ENCODE measurements around the gene MS4A7.

GRCh38 chr11:60431251-60431650 lies 52.9 kb downstream of the MS4A7 start:
- TF ChIP-seq POLR2A (IDR thresholded peaks at IDR 0.05), result no peak
- TF ChIP-seq CTCF (IDR thresholded peaks at IDR 0.05), result no peak
